Measurements from ENCODE around the gene MT1B. TPM values are rescaled to one million over a fixed set of nuclear protein-coding genes. Genes with fewer than 3 reads are reported as not detected.

Gene MT1B
- total and polyA plus RNA-seq, 2 of the 13 experiments (the other 11 are each of a cell fraction or from before 2014, with no cell fraction given) = 0.89 TPM; not detected in 1

DNA sequence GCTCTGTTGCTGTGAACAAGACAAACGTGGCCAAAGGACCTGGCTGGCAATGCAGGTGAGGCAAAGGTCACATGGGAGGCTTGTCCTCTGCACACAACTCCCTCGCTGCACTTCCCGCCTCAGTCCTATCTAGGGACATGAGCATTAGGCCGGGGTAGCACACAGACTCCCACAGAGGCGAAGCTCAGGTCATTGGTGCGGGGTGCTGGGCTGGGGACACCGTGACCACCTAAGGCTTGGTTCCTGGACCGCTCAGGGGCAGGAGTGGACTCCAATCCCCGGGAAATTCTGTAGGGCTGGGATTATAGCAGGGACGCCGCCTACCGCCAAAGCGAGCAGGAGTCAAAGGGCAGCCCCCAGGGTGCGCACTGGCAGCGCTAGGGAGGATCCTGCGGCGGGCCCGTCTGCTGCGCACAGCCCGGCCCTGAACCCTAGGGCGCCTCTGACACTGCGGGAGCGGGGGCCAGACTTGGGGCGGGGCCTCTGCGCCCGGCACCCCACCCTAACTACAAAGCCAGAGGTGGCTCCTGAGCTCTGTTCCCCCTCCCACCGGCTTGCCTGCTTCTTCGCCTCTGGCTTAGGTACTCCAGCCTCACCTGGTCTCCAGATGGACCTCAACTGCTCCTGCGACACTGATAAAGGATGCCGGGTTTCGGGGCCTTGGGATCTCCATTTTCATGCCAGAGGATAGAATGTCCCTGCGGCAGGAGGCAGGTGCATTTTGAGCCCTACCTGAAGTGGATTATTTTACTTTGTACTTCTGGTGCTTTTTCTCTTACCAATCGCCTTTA, 3.9 kb upstream of the MT1B start (continued):
- TF ChIP-seq CTCF (CRISPR knock-in tag; IDR thresholded peaks at IDR 0.05) (peak; percentile 71), ZMAT5 (CRISPR knock-in tag; IDR thresholded peaks at IDR 0.05; ENCODE audit: borderline replicate concordance, low read depth) (no peak), DZIP1 (CRISPR knock-in tag; IDR thresholded peaks at IDR 0.05) (no peak), POLR2AphosphoS2 (IDR thresholded peaks at IDR 0.05; ENCODE audit: low read depth, low read length) (no peak), SPEN (CRISPR knock-in tag; IDR thresholded peaks at IDR 0.05; ENCODE audit: low read depth) (0 out of 2 replicates have a peak, but pooled peaks have one; percentile 44), ZNF136 (CRISPR knock-in tag; IDR thresholded peaks at IDR 0.05; ENCODE audit: low read depth) (no peak), ZNF282 (IDR thresholded peaks at IDR 0.05; ENCODE audit: partially characterized antibody) (no peak), CENPX (CRISPR knock-in tag; IDR thresholded peaks at IDR 0.05) (no peak), ZNF407 (CRISPR knock-in tag; IDR thresholded peaks at IDR 0.05; ENCODE audit: not compliant biosample characterization) (peak; percentile 55), HNRNPLL (IDR thresholded peaks at IDR 0.05; ENCODE audit: low read depth, low read length, poor library complexity, severe bottlenecking) (peak; percentile 86)
- TF ChIP-seq, protein P1, sequence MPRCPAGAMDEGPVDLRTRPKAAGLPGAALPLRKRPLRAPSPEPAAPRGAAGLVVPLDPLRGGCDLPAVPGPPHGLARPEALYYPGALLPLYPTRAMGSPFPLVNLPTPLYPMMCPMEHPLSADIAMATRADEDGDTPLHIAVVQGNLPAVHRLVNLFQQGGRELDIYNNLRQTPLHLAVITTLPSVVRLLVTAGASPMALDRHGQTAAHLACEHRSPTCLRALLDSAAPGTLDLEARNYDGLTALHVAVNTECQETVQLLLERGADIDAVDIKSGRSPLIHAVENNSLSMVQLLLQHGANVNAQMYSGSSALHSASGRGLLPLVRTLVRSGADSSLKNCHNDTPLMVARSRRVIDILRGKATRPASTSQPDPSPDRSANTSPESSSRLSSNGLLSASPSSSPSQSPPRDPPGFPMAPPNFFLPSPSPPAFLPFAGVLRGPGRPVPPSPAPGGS (CRISPR knock-in tag; IDR thresholded peaks at IDR 0.05) = 0 out of 2 replicates have a peak, but pooled peaks have one; percentile 30
